Skin of body (tissue), 2 donors: ENCODE measurements around the gene MED13L. TPM values are rescaled to one million over a fixed set of nuclear protein-coding genes. Genes with fewer than 3 reads are reported as not detected.

Source experiments
- DNase-seq: peaks from one replicate; lab custom pipeline; 2025; lab: John Stamatoyannopoulos, UW
- total RNA-seq: library from RNA; depleted of rRNA; stranded (reverse); fragments of >200 nt; gene quantifications from one replicate; pipeline ENCODE4 v1.2.3, GENCODE V29; 2014

MED13L gene
- total RNA-seq = 171 TPM

DNA sequence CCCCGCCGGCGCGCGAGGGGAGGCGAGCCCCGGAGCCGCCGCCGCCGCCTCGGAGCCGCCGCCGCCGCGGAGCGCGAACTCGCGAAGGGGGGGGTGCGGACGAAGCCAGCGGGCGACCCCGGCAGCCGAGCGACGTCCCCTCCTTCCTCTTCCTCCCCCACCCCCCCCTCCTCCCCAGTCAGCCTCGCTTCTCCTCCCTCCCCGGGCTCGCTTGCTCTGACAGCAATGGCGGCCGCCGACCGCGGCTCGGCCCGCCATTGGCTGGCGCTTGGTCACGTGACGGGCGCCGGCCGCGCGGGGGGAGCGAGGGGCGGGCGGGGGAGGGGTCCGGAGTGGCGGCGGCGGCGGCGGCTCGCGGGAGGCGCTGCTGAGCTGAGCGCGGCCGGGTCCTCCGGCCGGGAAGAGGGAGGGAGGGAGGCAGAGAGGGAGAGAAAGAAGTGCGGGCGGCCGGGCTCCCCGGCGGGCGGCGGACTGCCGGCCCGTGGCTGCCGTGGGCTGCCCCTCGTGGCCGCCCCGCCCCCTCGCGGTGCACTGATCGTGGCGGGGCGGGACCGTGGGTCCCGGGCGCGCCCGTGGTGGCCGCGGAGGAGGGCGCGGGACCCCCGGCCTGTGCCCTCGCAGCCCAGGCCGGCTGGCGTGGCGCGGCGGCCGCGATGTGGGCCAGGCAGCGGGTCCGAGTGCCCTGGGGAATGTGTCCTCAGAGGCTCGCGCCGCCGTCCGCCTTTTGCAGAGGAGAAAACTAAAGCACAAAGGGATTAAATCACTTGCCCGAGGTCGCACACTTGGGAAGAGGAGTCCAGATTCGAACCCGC, at the start of gene MED13L:
Gene MED13L, minus strand, starts transcription at position 227 of the 812 bp plus-strand sequence. CDS start 562 bp downstream, outside the sequence.
- peak; percentile 73 for DNase-seq

DNA sequence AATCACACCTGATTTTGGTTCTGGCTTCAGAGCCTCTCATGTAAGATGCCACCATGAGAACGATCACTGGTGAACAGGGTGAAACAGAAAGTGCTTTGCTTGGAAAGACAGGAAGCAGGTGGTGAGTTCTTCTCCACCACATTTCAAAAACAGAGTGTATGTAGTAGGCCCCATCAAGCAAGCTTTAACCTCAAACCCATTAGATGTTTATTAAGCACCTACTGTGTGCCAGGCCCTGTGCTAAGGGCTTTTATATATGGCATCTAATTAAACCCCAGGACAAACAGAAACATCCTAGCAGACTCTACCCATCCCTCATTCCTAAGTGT, 47.8 kb upstream of the MED13L start:
- DNase-seq = no peak

DNA sequence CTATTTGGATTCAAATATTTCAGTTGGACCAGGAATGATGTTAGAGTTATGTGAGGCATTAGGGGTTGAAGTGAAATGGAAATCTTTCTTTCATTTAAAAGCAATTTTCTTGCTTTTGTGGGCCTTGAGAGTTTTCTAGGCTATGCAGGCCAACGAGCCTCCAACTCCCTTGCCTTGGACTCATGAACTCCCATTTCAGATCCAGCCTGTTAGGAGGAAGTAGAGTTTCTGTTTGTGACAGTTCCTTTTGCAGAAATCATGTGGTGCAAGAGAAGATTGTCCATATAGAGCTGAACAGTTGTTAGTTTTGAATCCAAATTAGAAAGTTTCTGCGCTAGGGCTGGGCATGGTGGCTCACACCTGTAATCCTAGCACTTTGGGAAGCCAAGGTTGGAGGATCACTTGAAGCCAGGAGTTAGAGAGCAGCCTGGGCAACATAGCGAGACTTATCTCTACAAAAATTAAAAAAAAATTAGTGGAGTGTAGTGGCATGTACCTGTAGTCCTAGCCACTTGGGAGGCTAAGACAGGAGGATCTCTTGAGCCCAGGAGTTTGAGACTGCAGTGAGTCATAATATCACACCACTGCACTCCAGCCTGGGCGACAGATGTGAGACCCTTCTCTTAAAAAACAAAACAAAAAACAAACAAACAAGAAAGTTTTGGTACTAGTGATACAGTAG, 47.3 kb upstream of the MED13L start:
- DNase-seq = no peak

DNA sequence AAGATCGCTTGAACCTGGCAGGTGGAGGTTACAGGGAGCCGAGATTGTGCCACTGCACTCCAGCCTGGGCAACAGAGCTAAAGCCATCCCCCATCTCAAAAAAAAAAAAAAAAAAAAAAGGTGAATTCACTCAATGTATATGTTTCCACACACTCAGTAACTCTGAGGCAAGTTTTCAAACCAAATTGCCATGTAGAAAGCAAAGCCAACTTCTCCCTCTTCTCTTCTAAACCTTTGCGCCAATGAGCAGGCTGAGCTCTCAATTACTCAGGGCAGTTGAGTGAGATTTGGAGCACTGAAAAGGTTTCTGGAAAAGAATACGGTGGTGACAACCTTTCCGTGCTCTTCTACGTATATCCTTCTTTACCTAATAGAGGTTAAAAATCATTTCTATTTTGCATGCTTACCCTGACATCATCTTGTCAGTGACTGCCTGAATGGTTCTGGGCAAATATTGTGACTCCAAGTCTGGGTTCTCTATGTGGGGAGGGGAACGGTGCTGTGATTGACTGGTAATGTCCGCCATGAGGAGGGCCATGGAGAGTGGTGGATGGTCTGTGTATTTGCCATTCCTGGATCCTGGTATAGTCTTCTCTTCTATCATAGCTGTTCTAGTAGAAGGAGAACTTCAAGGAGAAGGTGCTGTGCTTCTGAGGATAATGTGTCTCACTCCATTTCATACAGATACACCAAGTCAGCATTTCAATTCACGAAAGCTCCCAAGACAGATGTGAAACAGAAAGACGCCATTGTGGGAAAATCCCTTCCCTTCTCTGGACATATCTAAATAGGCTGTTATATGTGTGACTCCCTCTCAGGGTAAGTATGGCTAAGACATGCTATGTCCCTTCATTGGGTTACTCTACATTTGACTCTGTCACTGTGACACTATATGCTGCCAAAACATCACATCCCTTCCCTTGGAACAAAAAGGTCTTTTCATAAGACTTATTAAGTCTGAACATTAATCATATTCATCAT, 46.2 kb upstream of the MED13L start:
- DNase-seq = no peak

DNA sequence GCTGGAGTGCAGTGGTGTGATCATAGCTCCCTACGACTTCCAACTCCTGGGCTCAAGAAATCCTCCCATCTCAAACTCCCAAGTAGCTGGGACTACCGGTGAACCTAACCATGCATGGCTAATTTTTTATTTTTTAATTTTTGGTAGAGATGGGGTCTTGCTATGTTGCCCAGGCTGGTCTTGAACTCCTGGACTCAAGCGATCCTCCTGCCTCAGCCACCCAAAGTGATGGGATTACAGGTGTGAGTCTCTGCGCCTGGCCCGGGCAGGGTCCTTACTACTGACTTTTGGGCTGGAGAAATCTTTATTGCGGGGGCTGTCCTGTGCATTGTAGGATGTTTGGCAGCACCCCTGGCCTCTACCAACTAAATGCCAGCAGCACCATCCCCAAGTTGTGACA, 44.4 kb upstream of the MED13L start:
- DNase-seq = no peak

DNA sequence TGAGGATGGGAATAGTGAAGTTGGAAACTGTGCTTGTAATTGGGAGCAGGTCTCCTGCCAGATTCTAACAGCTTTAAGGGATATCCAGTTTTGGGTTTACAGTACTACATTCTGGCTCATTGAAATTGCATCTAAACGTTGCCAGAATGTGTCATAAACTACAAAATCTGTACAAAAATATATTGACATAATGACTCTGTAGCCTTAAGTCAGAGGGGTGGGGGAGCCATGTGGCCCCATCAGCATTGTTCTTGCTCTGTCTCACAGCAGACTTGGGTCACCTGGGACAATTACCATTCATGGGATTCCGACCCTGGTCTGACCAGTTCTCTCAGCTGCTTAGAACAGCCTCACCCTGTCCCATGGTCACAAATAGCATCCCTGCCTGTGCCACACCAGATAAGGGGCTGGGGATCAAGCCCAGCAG, 43.3 kb upstream of the MED13L start:
- DNase-seq = peak; percentile 78

DNA sequence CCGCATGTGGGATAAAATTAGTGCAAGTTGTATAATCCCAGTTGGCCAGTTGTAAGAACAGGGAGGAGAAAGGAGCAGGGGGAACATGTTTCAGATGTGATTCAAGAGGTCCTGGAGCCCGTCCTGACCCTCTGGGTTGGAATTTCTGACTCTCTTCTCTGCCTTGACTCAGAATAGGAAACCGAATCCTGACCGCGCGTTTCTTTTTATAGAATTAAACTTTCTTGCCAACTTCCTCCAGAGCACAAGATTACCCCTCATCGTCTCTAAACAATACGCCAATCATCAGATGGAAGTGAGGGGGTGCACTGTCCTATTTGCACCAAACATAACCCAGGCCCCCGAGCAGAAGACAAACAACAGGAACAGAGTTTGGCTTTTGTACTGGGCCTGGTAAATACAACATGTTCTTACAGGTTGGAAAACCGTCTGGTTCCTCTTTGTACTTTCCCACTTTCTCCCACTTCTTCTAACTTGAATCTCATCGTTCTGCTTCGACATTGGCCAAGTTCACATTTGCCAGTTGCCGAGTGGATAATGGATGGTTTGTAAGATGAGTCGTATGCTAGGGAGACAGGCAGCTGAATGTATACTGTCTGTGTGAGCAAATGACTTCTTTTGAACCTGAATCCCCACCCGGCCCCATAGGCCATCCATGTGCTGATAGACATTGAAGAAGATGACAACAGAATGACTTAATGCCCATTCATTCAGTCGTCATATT, 42.6 kb upstream of the MED13L start:
- DNase-seq = peak; percentile 95

DNA sequence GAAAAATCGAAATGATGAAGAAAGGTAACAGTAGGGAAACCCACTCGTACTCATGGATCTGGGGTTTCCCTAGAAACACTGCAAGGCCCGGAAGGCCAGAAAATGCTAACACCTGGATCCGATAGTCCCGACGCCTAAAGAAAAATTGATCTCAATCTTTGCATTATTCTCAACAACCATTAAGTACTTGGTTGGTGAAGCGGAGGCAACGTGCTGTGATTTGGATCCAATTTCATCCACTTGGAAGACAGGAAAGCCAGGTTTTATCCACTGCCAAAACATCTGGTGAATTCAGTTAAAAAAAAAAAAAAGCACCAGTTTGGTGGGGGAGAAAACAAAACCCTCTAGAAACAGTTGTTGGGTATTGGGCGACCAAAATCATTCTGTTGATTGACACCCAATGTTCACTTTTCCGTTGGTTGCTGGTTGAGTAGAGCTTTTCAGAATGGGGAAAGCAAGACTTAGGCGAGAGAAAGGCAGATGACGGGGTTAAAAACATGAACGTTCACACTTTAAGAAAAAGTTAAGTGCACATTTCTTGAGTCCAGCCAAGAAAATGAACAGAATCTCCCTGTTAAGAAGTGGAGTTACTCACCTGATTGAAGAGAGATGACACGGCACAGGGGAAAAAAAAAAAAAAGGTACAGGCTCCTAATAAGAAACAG, 41.9 kb upstream of the MED13L start:
- peak; percentile 63 for DNase-seq

DNA sequence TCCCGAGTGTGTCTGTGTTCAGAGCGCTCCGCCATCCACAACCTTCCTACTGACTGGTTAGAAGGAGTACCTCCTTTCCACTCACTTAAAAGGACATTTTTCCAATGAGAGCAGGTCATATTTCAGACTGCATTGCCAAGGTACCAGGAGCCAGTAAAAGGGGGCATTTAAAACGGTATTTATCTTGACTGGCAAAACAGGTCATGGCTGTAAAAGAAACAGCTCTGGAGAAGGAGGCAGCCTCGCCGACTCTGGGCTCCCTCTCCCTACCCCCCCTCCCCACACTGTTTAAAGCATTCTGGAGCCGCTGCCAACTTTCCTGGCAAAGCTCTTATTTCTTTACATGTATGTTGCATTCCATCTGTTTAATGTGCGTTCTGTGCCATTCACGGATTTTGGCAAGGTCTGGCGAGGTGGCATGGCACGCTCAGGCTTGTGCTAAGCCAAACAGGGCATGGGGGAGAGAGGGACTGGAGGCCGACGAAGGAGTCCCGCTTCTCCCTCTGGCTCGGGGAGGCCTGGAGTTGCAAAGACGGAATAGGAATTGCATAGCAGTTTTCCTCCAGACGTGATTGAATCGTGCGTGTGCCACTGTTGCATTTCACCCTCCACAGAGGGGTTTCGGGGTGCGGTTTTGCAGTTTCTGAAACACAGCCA, 41.2 kb upstream of the MED13L start:
- no peak for DNase-seq

DNA sequence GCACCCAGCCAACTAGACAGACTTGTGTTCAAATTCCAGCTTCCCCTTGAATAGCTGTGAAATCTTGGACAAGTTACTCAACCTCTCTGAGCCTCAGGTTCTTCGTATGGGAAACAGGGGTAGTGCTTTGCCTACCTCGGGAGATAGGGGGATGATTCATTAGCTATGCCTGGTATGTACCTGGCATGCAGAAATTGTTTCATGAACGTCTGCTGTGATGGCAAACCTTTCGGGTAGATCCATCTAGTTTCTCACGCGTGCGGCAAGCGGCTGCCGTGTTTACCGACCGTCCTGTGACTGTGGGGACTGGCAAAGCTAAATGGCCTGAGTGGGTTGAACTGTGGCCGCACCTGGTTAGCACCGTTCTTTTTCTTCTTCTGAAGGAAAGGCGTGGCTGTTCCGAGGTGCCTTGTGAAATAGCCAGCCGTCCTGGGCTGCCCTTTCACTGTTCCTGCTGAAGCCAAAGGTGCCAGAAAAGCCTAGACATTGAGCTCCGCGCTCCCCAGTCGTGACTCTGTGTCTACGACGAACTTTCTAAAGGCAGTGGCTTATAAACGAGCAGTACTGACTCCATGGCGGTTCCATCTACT, 40.6 kb upstream of the MED13L start:
- DNase-seq = no peak

DNA sequence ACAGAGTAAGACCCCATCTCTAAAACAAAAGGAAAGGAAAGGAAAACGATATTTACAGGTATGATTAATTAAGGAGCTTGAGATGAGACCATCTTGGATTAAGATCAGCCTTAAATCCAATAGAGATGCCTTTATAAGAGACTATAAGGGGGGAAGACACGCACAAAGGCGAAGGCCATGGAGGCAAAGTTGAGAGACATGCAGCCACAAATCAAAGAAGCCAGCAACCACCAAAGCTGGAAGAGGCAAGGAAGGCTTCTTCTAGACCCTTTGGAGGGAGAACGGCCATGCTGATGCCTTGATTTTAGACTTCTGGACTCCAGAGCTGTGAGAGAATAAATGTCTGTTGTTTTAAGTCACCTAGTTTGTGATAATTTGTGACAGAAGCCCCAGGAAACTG, 39.6 kb upstream of the MED13L start:
- no peak for DNase-seq

DNA sequence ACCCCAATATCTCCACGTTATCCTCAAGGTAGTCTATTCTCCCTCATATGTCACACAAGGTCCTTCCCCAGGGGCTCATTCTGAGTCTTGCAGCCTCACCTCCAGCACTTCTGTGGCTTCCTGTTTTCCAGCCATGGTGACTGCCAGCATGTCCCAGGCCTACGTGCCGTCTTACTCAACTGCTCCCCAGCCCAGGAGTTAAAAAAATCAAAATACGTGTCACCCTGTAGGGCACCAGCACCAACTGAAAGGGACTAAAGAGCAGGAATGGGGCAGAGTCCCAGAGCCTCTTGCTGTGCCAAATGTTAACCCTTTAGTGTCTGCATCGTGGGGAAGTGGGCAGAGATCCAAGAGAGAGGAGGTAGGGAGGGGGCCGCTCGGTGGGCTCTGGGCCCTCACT, 37.0 kb upstream of the MED13L start:
- no peak for DNase-seq

DNA sequence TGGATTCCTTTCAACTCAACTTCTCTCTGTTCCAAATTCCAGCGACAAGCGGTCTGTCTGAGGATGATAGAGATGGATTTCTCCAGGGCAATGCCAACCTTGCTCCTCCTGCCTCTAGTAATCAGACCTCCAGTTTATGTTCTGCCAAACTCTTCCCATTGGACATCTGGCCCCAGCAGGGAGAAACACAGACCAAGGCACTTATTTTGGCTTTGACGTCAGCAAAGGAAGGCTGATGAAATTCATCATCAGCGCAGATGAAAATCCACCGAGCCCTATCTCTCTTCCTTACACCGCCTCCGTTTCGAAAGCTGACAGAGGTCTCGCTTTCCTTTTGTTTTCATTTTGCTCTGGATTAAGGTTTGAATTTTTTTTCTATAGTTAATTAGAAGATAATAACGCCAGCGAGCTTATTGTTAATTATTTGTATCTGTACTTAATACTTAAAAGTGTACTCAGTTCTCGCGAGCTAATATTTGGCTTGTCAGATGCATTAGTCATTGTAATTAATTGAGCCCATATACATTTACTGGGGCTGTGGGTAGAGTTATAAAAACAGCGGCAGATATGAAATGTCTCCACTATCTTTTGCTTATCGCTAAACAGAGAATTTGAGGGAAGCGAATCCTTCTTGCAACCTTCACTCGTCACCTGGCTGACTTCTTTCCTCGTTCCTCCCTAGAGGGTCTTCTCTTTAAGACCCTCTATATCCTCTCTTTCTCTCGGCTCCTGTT, 35.9 kb upstream of the MED13L start:
- no peak for DNase-seq

DNA sequence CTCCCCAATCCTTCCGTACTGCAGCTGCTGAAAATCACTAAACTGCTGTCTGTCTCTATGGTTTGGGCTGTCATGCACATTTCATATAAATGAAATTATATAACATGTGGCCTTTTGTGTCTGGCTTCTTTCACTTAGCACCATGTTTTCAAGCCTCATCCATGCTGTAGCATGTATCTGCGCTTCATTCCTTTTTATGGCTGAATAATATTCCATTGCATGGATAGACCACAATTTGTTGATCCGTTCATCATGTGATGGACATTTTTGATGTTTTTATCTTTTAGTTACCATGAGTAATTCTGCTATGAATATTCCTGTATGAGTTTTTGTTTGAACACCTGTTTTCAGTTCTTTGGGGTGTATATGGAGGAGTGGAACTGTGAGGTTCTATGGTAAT, 32.6 kb upstream of the MED13L start:
- no peak for DNase-seq

DNA sequence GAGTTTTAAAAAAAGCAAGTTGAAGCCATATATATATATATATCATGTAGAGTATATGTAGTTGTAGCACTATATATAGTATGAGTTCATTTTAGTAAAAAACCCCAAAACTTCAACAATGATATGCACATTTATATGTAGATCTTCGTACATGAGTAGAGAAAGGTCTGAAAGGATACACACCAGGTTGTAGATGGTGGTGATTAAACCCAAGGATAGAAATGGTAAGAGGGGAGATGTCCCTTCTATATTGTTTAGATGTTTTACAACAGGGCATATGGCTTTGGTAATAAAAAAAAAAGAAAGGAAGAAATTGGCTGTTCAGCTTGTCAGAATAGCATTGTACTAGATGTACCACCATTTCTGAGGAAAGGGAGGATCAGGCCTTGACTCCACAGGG, 31.9 kb upstream of the MED13L start:
- no peak for DNase-seq

DNA sequence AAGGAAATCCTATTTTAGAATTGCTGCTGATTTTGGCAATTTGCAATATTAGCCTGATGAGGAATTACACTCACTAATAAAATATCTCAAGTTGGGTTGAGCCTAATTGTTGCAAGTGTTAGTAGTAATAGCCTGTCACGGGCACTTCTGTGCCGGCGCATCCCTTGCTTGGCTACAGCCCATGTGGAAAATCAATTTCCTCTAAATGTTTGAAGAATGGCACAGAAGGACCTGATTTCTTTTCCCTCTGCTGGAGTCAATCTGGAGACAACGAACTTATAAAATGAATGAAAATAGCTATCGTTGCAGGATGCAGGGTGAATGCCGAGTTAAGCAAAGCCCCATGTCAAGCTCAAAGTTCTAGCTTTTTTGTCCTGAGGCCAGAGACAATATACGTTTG, 31.2 kb upstream of the MED13L start:
- no peak for DNase-seq

DNA sequence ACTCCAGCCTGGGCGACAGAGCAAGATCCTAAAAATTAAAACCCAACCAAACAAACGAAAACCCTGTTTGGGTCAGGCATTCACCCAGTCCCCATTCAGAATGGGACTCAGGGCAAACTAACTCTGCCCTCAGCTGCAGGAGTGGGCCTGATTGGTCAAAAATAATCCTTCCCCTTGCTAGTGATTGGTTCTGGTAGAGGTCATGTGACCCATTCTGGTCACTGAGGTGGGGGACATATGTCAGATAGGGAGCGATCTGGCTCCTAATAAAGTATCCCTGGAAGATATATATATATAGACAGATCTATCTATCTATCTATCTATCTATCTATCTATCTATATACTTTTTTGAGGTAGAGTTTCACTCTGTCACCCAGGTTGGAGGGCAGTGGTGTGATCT, 29.5 kb upstream of the MED13L start:
- DNase-seq = no peak

DNA sequence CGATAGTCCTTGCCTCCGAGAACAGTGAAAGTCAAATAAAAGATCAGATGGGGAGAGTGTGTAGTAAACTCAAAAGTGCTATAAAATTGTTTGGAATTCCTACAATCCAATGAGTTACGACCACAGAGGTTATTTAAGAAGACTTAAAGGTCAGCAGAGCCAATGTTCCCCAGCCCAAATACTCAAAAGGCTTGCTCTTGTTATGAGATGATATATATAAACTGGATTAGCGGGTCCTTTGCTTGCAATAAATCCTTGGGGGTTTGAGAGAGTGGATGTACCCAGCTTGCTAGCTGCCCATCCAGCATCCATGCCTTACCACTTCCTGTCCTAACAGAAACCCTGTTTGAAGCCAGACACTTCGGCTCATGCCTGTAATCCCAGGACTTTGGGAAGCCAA, 29.0 kb upstream of the MED13L start:
- DNase-seq = no peak

DNA sequence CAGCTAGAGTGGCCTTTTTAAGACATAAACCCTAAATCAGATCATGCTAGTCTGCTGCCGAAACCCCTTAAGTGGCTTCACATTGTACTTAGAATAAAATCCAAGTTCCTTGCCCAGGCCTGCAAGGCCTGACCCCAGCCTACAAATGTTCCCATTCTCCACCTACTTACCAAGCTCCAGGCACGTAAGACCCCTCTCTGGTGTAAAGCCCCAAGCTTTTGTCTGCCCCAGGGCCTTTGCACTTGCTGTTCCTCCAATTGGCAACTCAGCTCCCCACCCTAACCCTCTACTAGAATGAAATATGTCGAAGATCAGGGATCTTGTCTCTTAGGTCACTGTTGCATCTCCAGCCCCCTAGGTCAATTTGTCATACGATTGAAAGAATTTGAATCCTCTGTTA, 27.1 kb upstream of the MED13L start:
- DNase-seq = no peak
